HepG2 (cell line): ENCODE measurements around the gene ATP6V0D1. TPM values are rescaled to one million over a fixed set of nuclear protein-coding genes. Genes with fewer than 3 reads are reported as not detected.

ENCODE experiments used
- ARID3A ChIP-seq: IDR thresholded peaks from 2 replicates; pipeline ENCODE4 v1.6.1; 2012; ENCODE audit warnings: low read depth, low read length, improper control_type of control experiment
- BORCS8-MEF2B ChIP-seq: sonication (generic); formaldehyde crosslinking; IDR thresholded peaks from 2 replicates; pipeline ENCODE4 v1.8.0; 2022; ENCODE audit warnings: mild to moderate bottlenecking, missing genetic modification reagents
- ELK4 ChIP-seq: sonication (generic); formaldehyde crosslinking; IDR thresholded peaks from 2 replicates; pipeline ENCODE4 v1.9.0; 2021; ENCODE audit warnings: missing genetic modification reagents, borderline replicate concordance
- ERF ChIP-seq: IDR thresholded peaks from 2 replicates; pipeline ENCODE4 v1.6.1; 2018; ENCODE audit warnings: missing biosample characterization, missing genetic modification reagents
- FOXP1 ChIP-seq, 2 experiments: fragments of 450-650 bp in 1 of 2; IDR thresholded peaks; 2 replicates each; pipeline ENCODE4 v1.6.1; 2017 to 2018; ENCODE audit warnings: antibody characterized with exemption in 1 of 2
- GLI4 ChIP-seq: sonication (generic); formaldehyde crosslinking; IDR thresholded peaks from 2 replicates; pipeline ENCODE4 v1.5.1; 2020; ENCODE audit warnings: missing genetic modification reagents, mild to moderate bottlenecking, moderate library complexity, borderline replicate concordance
- HNF4G ChIP-seq, 2 experiments: sonication (generic) in 1 of 2; formaldehyde crosslinking in 1 of 2; IDR thresholded peaks; 2 replicates each; pipeline versions ENCODE4 v1.4.0 to v1.6.1; 2011 to 2020; ENCODE audit warnings: borderline replicate concordance in 2 of 2, low read depth in 2 of 2, mild to moderate bottlenecking in 2 of 2, low read length in 1 of 2, missing genetic modification reagents in 1 of 2, moderate library complexity in 1 of 2
- IRF2 ChIP-seq: IDR thresholded peaks from 2 replicates; pipeline ENCODE4 v1.6.1; 2018; ENCODE audit warnings: missing genetic modification reagents, missing compliant biosample characterization
- MXI1 ChIP-seq: IDR thresholded peaks from 3 replicates; pipeline ENCODE4 v1.6.1; 2012; ENCODE audit warnings: low read depth, low read length, inconsistent platforms, borderline replicate concordance
- NCOA1 ChIP-seq: sonication (generic); formaldehyde crosslinking; IDR thresholded peaks from 2 replicates; pipeline ENCODE4 v1.9.0; 2021; ENCODE audit warnings: missing genetic modification reagents
- NCOA5 ChIP-seq: sonication (generic); formaldehyde crosslinking; IDR thresholded peaks from 2 replicates; pipeline ENCODE4 v1.4.0; 2020; ENCODE audit warnings: missing genetic modification reagents
- NFE2 ChIP-seq: sonication (generic); formaldehyde crosslinking; IDR thresholded peaks from 2 replicates; pipeline ENCODE4 v1.4.0; 2020; ENCODE audit warnings: missing genetic modification reagents
- NR2F6 ChIP-seq, 2 experiments: IDR thresholded peaks; 2 replicates each; pipeline ENCODE4 v1.6.1; 2016; ENCODE audit warnings: antibody characterized with exemption in 1 of 2, mild to moderate bottlenecking in 1 of 2
- PHF21A ChIP-seq: sonication (generic); formaldehyde crosslinking; IDR thresholded peaks from 2 replicates; pipeline ENCODE4 v1.5.0; 2020; ENCODE audit warnings: mild to moderate bottlenecking, missing genetic modification reagents
- RAD21 ChIP-seq: fragments of 450-650 bp; formaldehyde crosslinking; IDR thresholded peaks from 2 replicates; pipeline ENCODE4 v1.5.0; 2020; ENCODE audit warnings: mild to moderate bottlenecking
- RARA ChIP-seq: IDR thresholded peaks from 2 replicates; pipeline ENCODE4 v1.6.1; 2016; ENCODE audit warnings: missing genetic modification reagents, missing compliant biosample characterization
- RFXAP ChIP-seq: sonication (generic); formaldehyde crosslinking; IDR thresholded peaks from 2 replicates; pipeline ENCODE4 v1.4.0; 2020; ENCODE audit warnings: missing genetic modification reagents, borderline replicate concordance
- SALL1 ChIP-seq: sonication (generic); formaldehyde crosslinking; IDR thresholded peaks from 2 replicates; pipeline ENCODE4 v1.8.0; 2022; ENCODE audit warnings: mild to moderate bottlenecking, missing genetic modification reagents
- SIN3A ChIP-seq: IDR thresholded peaks from 2 replicates; pipeline ENCODE4 v1.6.1; 2011; ENCODE audit warnings: low read depth, mild to moderate bottlenecking, control low read depth, low read length, borderline replicate concordance
- WIZ ChIP-seq: sonication (generic); formaldehyde crosslinking; IDR thresholded peaks from 2 replicates; pipeline ENCODE4 v1.5.1; 2020; ENCODE audit warnings: mild to moderate bottlenecking, missing genetic modification reagents
- ZFX ChIP-seq: sonication (generic); formaldehyde crosslinking; IDR thresholded peaks from 2 replicates; pipeline ENCODE4 v1.4.0; 2020; ENCODE audit warnings: mild to moderate bottlenecking, low read depth, missing genetic modification reagents, moderate library complexity
- ZMAT3 ChIP-seq: sonication (generic); formaldehyde crosslinking; conservative IDR thresholded peaks from 2 replicates; pipeline ENCODE4 v1.7.0; 2021; ENCODE audit warnings: missing genetic modification reagents
- ZNF280D ChIP-seq: sonication (generic); formaldehyde crosslinking; IDR thresholded peaks from 2 replicates; pipeline ENCODE4 v1.5.1; 2020; ENCODE audit warnings: mild to moderate bottlenecking, missing genetic modification reagents
- ZNF337 ChIP-seq: sonication (generic); formaldehyde crosslinking; IDR thresholded peaks from 2 replicates; pipeline ENCODE4 v1.5.1; 2020; ENCODE audit warnings: missing genetic modification reagents, low read depth, mild to moderate bottlenecking, borderline replicate concordance
- ZNF577 ChIP-seq: sonication (generic); formaldehyde crosslinking; IDR thresholded peaks from 2 replicates; pipeline ENCODE4 v1.4.0; 2020; ENCODE audit warnings: mild to moderate bottlenecking, low read depth, missing genetic modification reagents, borderline replicate concordance
- ZNF776 ChIP-seq: sonication (generic); formaldehyde crosslinking; IDR thresholded peaks from 2 replicates; pipeline ENCODE4 v1.4.0; 2020; ENCODE audit warnings: mild to moderate bottlenecking, missing genetic modification reagents
- polyA plus RNA-seq, 8 experiments: library from polyadenylated mRNA; depleted of rRNA in 3 of 8; stranded (reverse) in 7 of 8; unstranded in 1 of 8; fragments of >200 nt; fragmentation: Illumina TruSeq in 4 of 8; extraction: Trizol in 4 of 8; gene quantifications; 2 replicates each; pipeline versions ENCODE4 v1.2.1 to v1.2.3, GENCODE V29; 2011 to 2016; ENCODE audit warnings: low read depth in 4 of 8, missing spikeins in 1 of 8, mixed read lengths in 1 of 8; ENCODE audit not compliant: insufficient read depth in 1 of 8
- total RNA-seq, 5 experiments: library from RNA; depleted of rRNA; stranded (reverse); fragments of >200 nt; fragmentation: Illumina TruSeq; extraction: Trizol; gene quantifications; 2 replicates each; pipeline ENCODE4 v1.2.3, GENCODE V29; 2016; ENCODE audit warnings: low read depth in 1 of 5

Gene ATP6V0D1
- total and polyA plus RNA-seq, 2 of the 13 experiments (the other 11 are each of a cell fraction or from before 2014, with no cell fraction given): 51.1 to 61.3 TPM

GRCh38 chr16:67477960-67478554, 2.9 kb downstream of the ATP6V0D1 start (continued):
- TF ChIP-seq RFXAP: no peak
- no peak for TF ChIP-seq NCOA1 (CRISPR knock-in tag)
- TF ChIP-seq NFE2: no peak
- TF ChIP-seq SIN3A: no peak
- TF ChIP-seq ZNF280D (CRISPR knock-in tag): no peak
- no peak for TF ChIP-seq ZNF776 (CRISPR knock-in tag)
- TF ChIP-seq IRF2 (CRISPR knock-in tag): no peak
- no peak for TF ChIP-seq RARA (CRISPR knock-in tag)
- TF ChIP-seq ELK4 (CRISPR knock-in tag): no peak
- no peak for TF ChIP-seq BORCS8-MEF2B
- TF ChIP-seq ERF: no peak
- no peak for TF ChIP-seq ZNF577 (CRISPR knock-in tag)
- TF ChIP-seq ZFX: no peak
- TF ChIP-seq NCOA5 (CRISPR knock-in tag): no peak
- no peak for TF ChIP-seq ARID3A
- TF ChIP-seq MXI1: no peak
- no peak for TF ChIP-seq ZNF337 (CRISPR knock-in tag)
- TF ChIP-seq SALL1 (CRISPR knock-in tag): no peak
- TF ChIP-seq RAD21 (CRISPR knock-in tag): no peak
- TF ChIP-seq ZMAT3 (CRISPR knock-in tag): no peak
- TF ChIP-seq HNF4G (IDR thresholded peaks at IDR 0.05; ENCODE audit: borderline replicate concordance, low read depth, low read length): peak; percentile 37; the same call in 1 of the 2 replicates
- no peak for TF ChIP-seq HNF4G (CRISPR knock-in tag; IDR thresholded peaks at IDR 0.05; ENCODE audit: borderline replicate concordance, low read depth)
- peak; percentile 59 for TF ChIP-seq NR2F6 (IDR thresholded peaks at IDR 0.05)
- no peak for TF ChIP-seq NR2F6 (CRISPR knock-in tag; IDR thresholded peaks at IDR 0.05)
- peak; percentile 39; the same call in 1 of the 2 replicates for TF ChIP-seq PHF21A (CRISPR knock-in tag)
- no peak for TF ChIP-seq WIZ (CRISPR knock-in tag)
- 0 out of 2 replicates have a peak, but pooled peaks have one; percentile 43 for TF ChIP-seq FOXP1 (IDR thresholded peaks at IDR 0.05)
- peak; percentile 70; the same call in 1 of the 2 replicates for TF ChIP-seq FOXP1 (CRISPR knock-in tag; IDR thresholded peaks at IDR 0.05)
- TF ChIP-seq GLI4 (CRISPR knock-in tag): no peak
